SK-N-SH treated with all-trans-retinoic acid at 6 μM for 48 hours (cell line): Measurements from ENCODE around the gene GRIA4.
A peak's percentile ranks its signal among the peaks of the same experiment; 100 is the strongest.

Experiments used
- ATAC-seq: fragments of 200-7000 bp; cut with Tn5 transposase; 3 replicates; pipeline ENCODE4 v1.9.1; 2020; ENCODE audit warnings: mild to moderate bottlenecking, moderate library complexity
- ARNTL ChIP-seq: fragments of 450-650 bp; formaldehyde crosslinking; IDR thresholded peaks from 2 replicates; pipeline ENCODE4 v1.5.0; 2020; ENCODE audit warnings: low read depth, mild to moderate bottlenecking, moderate library complexity, borderline replicate concordance
- CREB5 ChIP-seq: fragments of 250-450 bp; sonication (Bioruptor Pico); IDR thresholded peaks from 2 replicates; pipeline ENCODE4 v1.5.1; 2020; ENCODE audit warnings: low read depth, mild to moderate bottlenecking, moderate library complexity
- CSDC2 ChIP-seq: fragments of 250-450 bp; sonication (Bioruptor Pico); IDR thresholded peaks from 2 replicates; pipeline ENCODE4 v1.5.0; 2020; ENCODE audit warnings: mild to moderate bottlenecking, moderate library complexity
- CSRNP3 ChIP-seq: fragments of 250-450 bp; sonication (Bioruptor Pico); IDR thresholded peaks from 2 replicates; pipeline ENCODE4 v1.5.1; 2021; ENCODE audit warnings: mild to moderate bottlenecking, moderate library complexity
- ESRRG ChIP-seq: fragments of 250-450 bp; sonication (Bioruptor Pico); IDR thresholded peaks from 2 replicates; pipeline ENCODE4 v1.6.1; 2021; ENCODE audit warnings: mild to moderate bottlenecking
- GLIS3 ChIP-seq: fragments of 250-450 bp; sonication (Bioruptor Pico); IDR thresholded peaks from 2 replicates; pipeline ENCODE4 v1.5.0; 2020; ENCODE audit warnings: mild to moderate bottlenecking, moderate library complexity
- ISL1 ChIP-seq: fragments of 250-450 bp; sonication (Bioruptor Pico); IDR thresholded peaks from 2 replicates; pipeline ENCODE4 v2.1.2; 2022; ENCODE audit warnings: mild to moderate bottlenecking, moderate library complexity
- PATZ1 ChIP-seq: fragments of 250-450 bp; sonication (Bioruptor Pico); IDR thresholded peaks from 2 replicates; pipeline ENCODE4 v1.8.0; 2020; ENCODE audit warnings: mild to moderate bottlenecking, moderate library complexity, borderline replicate concordance
- POU6F1 ChIP-seq: fragments of 250-450 bp; sonication (Bioruptor Pico); IDR thresholded peaks from 2 replicates; pipeline ENCODE4 v1.8.0; 2021; ENCODE audit warnings: low read depth, mild to moderate bottlenecking, moderate library complexity, borderline replicate concordance
- PPARA ChIP-seq: fragments of 250-450 bp; sonication (Bioruptor Pico); IDR thresholded peaks from 2 replicates; pipeline ENCODE4 v1.5.0; 2020; ENCODE audit warnings: mild to moderate bottlenecking, borderline replicate concordance
- SNAI2 ChIP-seq: fragments of 250-450 bp; sonication (Bioruptor Pico); IDR thresholded peaks from 2 replicates; pipeline ENCODE4 v1.5.0; 2020; ENCODE audit warnings: mild to moderate bottlenecking, moderate library complexity
- TCF4 ChIP-seq: fragments of 250-450 bp; sonication (Bioruptor Pico); IDR thresholded peaks from 2 replicates; pipeline ENCODE4 v1.8.0; 2021; ENCODE audit warnings: mild to moderate bottlenecking, moderate library complexity, borderline replicate concordance
- TOX ChIP-seq: fragments of 250-450 bp; sonication (Bioruptor Pico); IDR thresholded peaks from 2 replicates; pipeline ENCODE4 v1.8.0; 2021; ENCODE audit warnings: mild to moderate bottlenecking, moderate library complexity, borderline replicate concordance
- TSHZ2 ChIP-seq: fragments of 250-450 bp; sonication (Bioruptor Pico); IDR thresholded peaks from 2 replicates; pipeline ENCODE4 v1.5.0; 2020; ENCODE audit warnings: mild to moderate bottlenecking, moderate library complexity
- ZC3H10 ChIP-seq: fragments of 250-450 bp; sonication (Bioruptor Pico); IDR thresholded peaks from 2 replicates; pipeline ENCODE4 v1.5.1; 2021; ENCODE audit warnings: mild to moderate bottlenecking, moderate library complexity
- ZFP3 ChIP-seq: fragments of 250-450 bp; sonication (Bioruptor Pico); IDR thresholded peaks from 2 replicates; pipeline ENCODE4 v1.5.0; 2020; ENCODE audit warnings: mild to moderate bottlenecking, moderate library complexity
- ZFP30 ChIP-seq: fragments of 450-650 bp; formaldehyde crosslinking; IDR thresholded peaks from 2 replicates; pipeline ENCODE4 v1.5.0; 2022; ENCODE audit warnings: mild to moderate bottlenecking, moderate library complexity
- ZNF70 ChIP-seq: fragments of 450-650 bp; formaldehyde crosslinking; IDR thresholded peaks from 2 replicates; pipeline ENCODE4 v1.5.0; 2020; ENCODE audit warnings: mild to moderate bottlenecking, moderate library complexity
- ZNF8 ChIP-seq: fragments of 450-650 bp; formaldehyde crosslinking; IDR thresholded peaks from 2 replicates; pipeline ENCODE4 v1.5.0; 2020; ENCODE audit warnings: mild to moderate bottlenecking, moderate library complexity

Gene GRIA4

GRCh38 chr11:105609832-105610781, at the start of gene GRIA4:
Gene GRIA4 (plus strand): TSS chr11:105610073. CDS start chr11:105610998, 925 bp downstream.
- ATAC-seq = peak; percentile 89
- TF ChIP-seq CSDC2 (CRISPR knock-in tag) (no peak), TOX (CRISPR knock-in tag) (no peak), SNAI2 (CRISPR knock-in tag) (no peak), ZC3H10 (no peak), ARNTL (no peak), PATZ1 (CRISPR knock-in tag) (no peak), TCF4 (no peak), PPARA (CRISPR knock-in tag) (no peak), ESRRG (CRISPR knock-in tag) (no peak), GLIS3 (no peak), TSHZ2 (CRISPR knock-in tag) (no peak), ISL1 (CRISPR knock-in tag) (no peak)

- ATAC-seq = no peak
- TF ChIP-seq PATZ1 (CRISPR knock-in tag) (no peak), CSRNP3 (CRISPR knock-in tag) (no peak), ZNF70 (CRISPR knock-in tag) (no peak), GLIS3 (no peak), TCF4 (no peak), ZFP30 (CRISPR knock-in tag) (no peak), ZNF8 (CRISPR knock-in tag) (no peak), CREB5 (CRISPR knock-in tag) (no peak), POU6F1 (CRISPR knock-in tag) (no peak), ZFP3 (CRISPR knock-in tag) (no peak), PPARA (CRISPR knock-in tag) (no peak), ZC3H10 (no peak)
Measured at GRCh38 chr11:105573091-105573490, 36.8 kb upstream of the GRIA4 start.
